ENCODE measurements around the gene FBXO41.

- TF ChIP-seq, protein P1, sequence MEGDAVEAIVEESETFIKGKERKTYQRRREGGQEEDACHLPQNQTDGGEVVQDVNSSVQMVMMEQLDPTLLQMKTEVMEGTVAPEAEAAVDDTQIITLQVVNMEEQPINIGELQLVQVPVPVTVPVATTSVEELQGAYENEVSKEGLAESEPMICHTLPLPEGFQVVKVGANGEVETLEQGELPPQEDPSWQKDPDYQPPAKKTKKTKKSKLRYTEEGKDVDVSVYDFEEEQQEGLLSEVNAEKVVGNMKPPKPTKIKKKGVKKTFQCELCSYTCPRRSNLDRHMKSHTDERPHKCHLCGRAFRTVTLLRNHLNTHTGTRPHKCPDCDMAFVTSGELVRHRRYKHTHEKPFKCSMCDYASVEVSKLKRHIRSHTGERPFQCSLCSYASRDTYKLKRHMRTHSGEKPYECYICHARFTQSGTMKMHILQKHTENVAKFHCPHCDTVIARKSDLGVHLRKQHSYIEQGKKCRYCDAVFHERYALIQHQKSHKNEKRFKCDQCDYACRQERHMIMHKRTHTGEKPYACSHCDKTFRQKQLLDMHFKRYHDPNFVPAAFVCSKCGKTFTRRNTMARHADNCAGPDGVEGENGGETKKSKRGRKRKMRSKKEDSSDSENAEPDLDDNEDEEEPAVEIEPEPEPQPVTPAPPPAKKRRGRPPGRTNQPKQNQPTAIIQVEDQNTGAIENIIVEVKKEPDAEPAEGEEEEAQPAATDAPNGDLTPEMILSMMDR (IDR thresholded peaks at IDR 0.05 in 2 of 3, conservative IDR thresholded peaks at IDR 0.05 in 1 of 3; ENCODE audit: borderline replicate concordance in 1 of 3, insufficient read depth in 1 of 3, low read depth in 2 of 3, low read length in 2 of 3) = no peak
- TF ChIP-seq POLR2A (IDR thresholded peaks at IDR 0.05; ENCODE audit: borderline replicate concordance, extremely low read depth, insufficient read depth, insufficient read length) (no peak), POLR2AphosphoS5 (IDR thresholded peaks at IDR 0.05; ENCODE audit: low read depth, low read length) (no peak), RAD21 (IDR thresholded peaks at IDR 0.05; ENCODE audit: low read depth) (no peak), SRF (IDR thresholded peaks at IDR 0.05; ENCODE audit: low read depth) (no peak), CEBPB (IDR thresholded peaks at IDR 0.05; ENCODE audit: low read depth) (no peak), EZH2 (IDR thresholded peaks at IDR 0.05) (no peak), SP1 (IDR thresholded peaks at IDR 0.05; ENCODE audit: low read depth) (no peak), SIN3A (IDR thresholded peaks at IDR 0.05; ENCODE audit: low read depth) (no peak), MAX (IDR thresholded peaks at IDR 0.05) (no peak), ATF3 (IDR thresholded peaks at IDR 0.05) (no peak)
These were observed 49.3 kb upstream of the FBXO41 start for GRCh38 chr2:73333564-73333963.
